Glutamatergic neuron (in vitro differentiated cells): ENCODE data around the gene HSPB9. TPM values are rescaled to one million over a fixed set of nuclear protein-coding genes. Genes with fewer than 3 reads are reported as not detected.

Experiments used
- DNase-seq: peaks from one replicate; pipeline ENCODE4 v3.0.0; 2022
- H3K27ac Mint-ChIP-seq: one replicate; pipeline ENCODE4 v1.8.0; 2020; ENCODE audit warnings: mild to moderate bottlenecking, mixed read lengths, inconsistent platforms; ENCODE audit not compliant: unreplicated experiment
- H3K27me3 Mint-ChIP-seq: one replicate; pipeline ENCODE4 v1.8.0; 2020; ENCODE audit warnings: mild to moderate bottlenecking, moderate library complexity, mixed read lengths, inconsistent platforms; ENCODE audit not compliant: unreplicated experiment
- H3K36me3 Mint-ChIP-seq: one replicate; pipeline ENCODE4 v1.8.0; 2020; ENCODE audit warnings: mild to moderate bottlenecking, mixed read lengths, inconsistent platforms; ENCODE audit not compliant: unreplicated experiment
- H3K4me1 Mint-ChIP-seq: one replicate; pipeline ENCODE4 v1.8.0; 2020; ENCODE audit warnings: mild to moderate bottlenecking, low read depth, mixed read lengths, inconsistent platforms; ENCODE audit not compliant: unreplicated experiment
- H3K4me3 Mint-ChIP-seq: one replicate; pipeline ENCODE4 v1.8.0; 2020; ENCODE audit warnings: mild to moderate bottlenecking, mixed read lengths, inconsistent platforms; ENCODE audit not compliant: unreplicated experiment
- H3K9me3 Mint-ChIP-seq: one replicate; pipeline ENCODE4 v1.8.0; 2020; ENCODE audit warnings: mild to moderate bottlenecking, moderate library complexity, mixed read lengths, inconsistent platforms; ENCODE audit not compliant: unreplicated experiment
- CTCF ChIP-seq: fragments of 200-600 bp; sonication (generic); IDR thresholded peaks from one replicate; pipeline ENCODE4 v1.5.0; 2021; ENCODE audit not compliant: partially characterized antibody, unreplicated experiment
- long read RNA-seq: library from polyadenylated mRNA; unstranded; transcript quantifications from one replicate; pipeline ENCODE4 v2.0.0, GENCODE V29; 2020; ENCODE audit not compliant: unreplicated experiment
- total RNA-seq: library from RNA; stranded (reverse); fragmentation: NEBNext Ultra II Directional; extraction: Animal tissue kit (Norgen Biotek cat#: 25700); gene quantifications from one replicate; pipeline ENCODE4 v1.2.1, GENCODE V29; 2021; ENCODE audit not compliant: unreplicated experiment

HSPB9 gene
- total RNA-seq = 0.44 TPM
- long read RNA-seq = 0 reads

GRCh38 chr17:42122371-42123303 is at the start of gene HSPB9:
Gene HSPB9 (plus strand): TSS chr17:42122804. CDS start chr17:42122851, 47 bp downstream.
- H3K27ac Mint-ChIP-seq = peak within 1 kb of the TSS; percentile 98
- peaks cover 8% of the 10 kb centered on the region for H3K27me3 Mint-ChIP-seq
- H3K9me3 Mint-ChIP-seq = peaks cover 7% of the 10 kb centered on the region
- peaks cover 24% of the 10 kb centered on the region for H3K4me1 Mint-ChIP-seq
- H3K4me3 Mint-ChIP-seq = peak within 1 kb of the TSS; percentile 74
- no peaks in the 10 kb centered on the region for H3K36me3 Mint-ChIP-seq
- DNase-seq = peak; percentile 94
- no peak for TF ChIP-seq CTCF

GRCh38 chr17:42075789-42076188 is 46.8 kb upstream of the HSPB9 start:
- Mint-ChIP-seq H3K4me3 (no peak overlapping the region), H3K4me1 (no peaks in the 10 kb centered on the region), H3K9me3 (no peaks in the 10 kb centered on the region), H3K36me3 (no peaks in the 10 kb centered on the region), H3K27ac (no peak overlapping the region), H3K27me3 (peaks cover 17% of the 10 kb centered on the region)
- DNase-seq = no peak
- TF ChIP-seq CTCF = no peak

GRCh38 chr17:42076797-42077559 is 45.6 kb upstream of the HSPB9 start:
- peaks cover 17% of the 10 kb centered on the region for H3K27me3 Mint-ChIP-seq
- no peaks in the 10 kb centered on the region for H3K36me3 Mint-ChIP-seq
- TF ChIP-seq CTCF = no peak
- no peak for DNase-seq
- H3K4me1 Mint-ChIP-seq = no peaks in the 10 kb centered on the region
- no peak overlapping the region for H3K4me3 Mint-ChIP-seq
- no peaks in the 10 kb centered on the region for H3K9me3 Mint-ChIP-seq
- H3K27ac Mint-ChIP-seq = no peak overlapping the region

GRCh38 chr17:42077755-42078154 is 44.8 kb upstream of the HSPB9 start:
- DNase-seq = no peak
- no peak overlapping the region for H3K27ac Mint-ChIP-seq
- H3K36me3 Mint-ChIP-seq = no peaks in the 10 kb centered on the region
- TF ChIP-seq CTCF = no peak
- no peak overlapping the region for H3K4me3 Mint-ChIP-seq
- peaks cover 17% of the 10 kb centered on the region for H3K27me3 Mint-ChIP-seq
- no peaks in the 10 kb centered on the region for H3K4me1 Mint-ChIP-seq
- H3K9me3 Mint-ChIP-seq = no peaks in the 10 kb centered on the region
